Suppressor macrophage treated with lipopolysaccharide for 4 hours (primary cell): ENCODE data around the gene HOXC10.
A peak's percentile ranks its signal among the peaks of the same experiment; 100 is the strongest.

Source experiments
- DNase-seq: peaks from one replicate; pipeline ENCODE4 v3.0.0-alpha.2; 2020

HOXC10 gene

GRCh38 chr12:54004063-54004840 is 19.3 kb downstream of the HOXC10 start:
- DNase-seq = no peak

GRCh38 chr12:54004841-54005530 is 20.0 kb downstream of the HOXC10 start:
- no peak for DNase-seq

GRCh38 chr12:54005531-54005852 is 20.5 kb downstream of the HOXC10 start:
- DNase-seq = no peak

- peak; percentile 90 for DNase-seq
Observed at GRCh38 chr12:54005853-54006558, 21.1 kb downstream of the HOXC10 start.

- DNase-seq = no peak
Observed at GRCh38 chr12:54006559-54007220, 21.7 kb downstream of the HOXC10 start.

DNA sequence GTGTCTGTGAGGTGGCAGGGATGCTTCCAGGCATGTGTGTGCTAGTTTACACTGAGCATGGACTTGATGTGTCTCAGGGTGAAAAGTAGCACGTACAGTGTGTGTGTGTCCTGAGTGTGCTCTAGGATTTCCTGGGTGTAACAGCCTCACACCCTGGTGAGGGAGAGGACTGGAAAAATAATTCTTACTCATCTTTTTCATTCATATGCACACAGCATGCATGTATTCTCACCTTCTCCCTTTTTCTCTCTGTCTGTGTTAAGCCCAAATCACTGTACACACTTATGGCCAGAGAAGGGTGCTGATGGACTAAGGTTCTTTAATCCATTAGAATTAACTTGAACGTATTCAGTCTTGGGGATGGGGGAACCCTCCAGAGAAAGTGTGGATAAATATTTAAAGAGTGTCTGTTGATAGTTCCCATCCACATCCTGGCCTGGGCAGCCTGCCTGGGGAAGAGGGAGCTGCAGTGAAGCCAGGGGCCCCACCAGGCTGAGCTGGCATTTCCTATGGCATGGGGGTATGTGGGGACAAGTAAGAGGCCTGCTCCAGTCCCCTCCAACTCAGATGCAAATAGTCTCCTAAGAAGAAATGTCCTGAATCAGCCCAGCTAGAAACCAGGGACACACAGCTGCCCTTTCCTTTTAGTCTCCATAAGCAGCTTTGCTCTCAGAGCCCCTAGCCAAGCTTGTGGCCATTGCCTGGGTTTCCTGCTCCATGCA is 22.8 kb downstream of the HOXC10 start:
- no peak for DNase-seq

GRCh38 chr12:54008260-54008552 is 23.3 kb downstream of the HOXC10 start:
- DNase-seq = no peak

DNA sequence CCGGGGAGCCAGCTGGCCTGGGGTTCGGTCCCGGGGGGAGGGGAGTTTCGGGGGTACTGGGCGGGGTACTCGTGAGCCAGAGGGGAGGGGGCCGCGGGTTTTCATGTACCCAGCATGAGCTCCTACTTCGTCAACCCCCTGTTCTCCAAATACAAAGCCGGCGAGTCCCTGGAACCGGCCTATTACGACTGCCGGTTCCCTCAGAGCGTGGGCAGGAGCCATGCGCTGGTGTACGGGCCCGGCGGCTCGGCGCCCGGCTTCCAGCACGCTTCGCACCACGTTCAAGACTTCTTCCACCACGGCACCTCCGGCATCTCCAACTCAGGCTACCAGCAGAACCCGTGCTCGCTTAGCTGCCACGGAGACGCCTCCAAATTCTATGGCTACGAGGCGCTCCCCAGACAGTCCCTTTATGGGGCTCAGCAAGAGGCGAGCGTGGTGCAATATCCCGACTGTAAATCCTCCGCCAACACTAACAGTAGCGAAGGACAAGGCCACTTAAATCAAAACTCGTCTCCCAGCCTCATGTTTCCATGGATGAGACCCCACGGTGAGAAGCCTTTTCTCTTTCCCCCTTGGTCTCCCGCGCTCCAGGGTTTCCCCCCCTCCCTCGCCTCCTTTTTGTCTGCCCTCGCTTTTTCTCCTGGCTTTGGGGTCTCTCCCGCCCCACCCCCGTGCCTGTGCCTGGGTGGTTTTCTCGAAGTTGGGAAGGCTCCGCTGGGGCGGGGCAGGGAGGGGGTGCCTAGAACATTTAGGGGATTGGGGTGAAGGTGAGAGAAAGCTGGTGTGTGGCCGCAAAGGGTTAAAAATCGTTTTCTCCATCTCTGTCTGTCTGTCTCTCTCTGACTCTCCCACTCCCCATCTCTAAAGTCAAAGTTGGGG is 24.5 kb downstream of the HOXC10 start:
- peak; percentile 33 for DNase-seq

GRCh38 chr12:54010053-54010971 is 25.4 kb downstream of the HOXC10 start:
- DNase-seq = no peak

- DNase-seq = no peak
Observed at GRCh38 chr12:54010972-54011664, 26.2 kb downstream of the HOXC10 start.

DNA sequence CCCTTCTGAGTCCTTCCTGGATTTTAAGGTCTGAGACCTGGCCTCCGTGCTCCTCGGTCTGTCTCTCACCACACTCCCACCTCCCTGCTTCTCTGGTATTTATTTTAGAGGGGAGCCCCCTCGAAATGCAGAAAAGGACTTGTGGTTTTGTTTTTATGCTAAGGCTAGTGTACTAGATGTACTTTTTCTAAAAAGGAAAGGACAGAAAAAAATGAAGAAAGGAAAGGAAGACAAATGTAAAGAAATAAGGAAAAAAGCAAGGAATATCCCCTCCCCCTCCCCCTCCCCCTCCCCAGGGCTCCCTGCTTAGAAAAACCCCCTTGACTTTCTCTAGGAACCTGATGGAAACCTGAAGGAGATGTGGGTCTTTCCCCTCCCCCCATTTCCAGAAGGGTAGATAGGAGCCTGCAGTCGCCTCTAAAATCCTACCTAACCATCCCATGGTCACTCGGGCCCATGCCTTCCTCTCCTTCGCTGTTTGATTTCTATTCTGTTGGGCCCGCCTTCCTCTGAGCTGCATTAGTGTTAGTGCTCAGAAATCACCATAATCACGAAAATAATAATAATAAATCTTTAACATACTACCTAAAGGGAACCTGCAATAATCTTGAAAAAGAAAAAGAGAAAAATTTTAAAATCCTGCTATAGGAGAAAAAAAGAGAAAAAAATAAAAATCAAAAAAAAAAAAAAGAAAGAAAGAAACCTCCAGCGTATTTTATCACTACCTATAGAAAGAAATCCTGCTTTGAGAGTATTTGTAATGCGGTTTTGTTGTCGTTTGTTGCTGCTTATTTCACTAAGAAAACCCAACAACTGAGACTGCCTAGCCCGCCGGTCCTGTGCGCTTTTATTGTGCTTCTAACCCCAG is 27.0 kb downstream of the HOXC10 start:
- DNase-seq = no peak

DNA sequence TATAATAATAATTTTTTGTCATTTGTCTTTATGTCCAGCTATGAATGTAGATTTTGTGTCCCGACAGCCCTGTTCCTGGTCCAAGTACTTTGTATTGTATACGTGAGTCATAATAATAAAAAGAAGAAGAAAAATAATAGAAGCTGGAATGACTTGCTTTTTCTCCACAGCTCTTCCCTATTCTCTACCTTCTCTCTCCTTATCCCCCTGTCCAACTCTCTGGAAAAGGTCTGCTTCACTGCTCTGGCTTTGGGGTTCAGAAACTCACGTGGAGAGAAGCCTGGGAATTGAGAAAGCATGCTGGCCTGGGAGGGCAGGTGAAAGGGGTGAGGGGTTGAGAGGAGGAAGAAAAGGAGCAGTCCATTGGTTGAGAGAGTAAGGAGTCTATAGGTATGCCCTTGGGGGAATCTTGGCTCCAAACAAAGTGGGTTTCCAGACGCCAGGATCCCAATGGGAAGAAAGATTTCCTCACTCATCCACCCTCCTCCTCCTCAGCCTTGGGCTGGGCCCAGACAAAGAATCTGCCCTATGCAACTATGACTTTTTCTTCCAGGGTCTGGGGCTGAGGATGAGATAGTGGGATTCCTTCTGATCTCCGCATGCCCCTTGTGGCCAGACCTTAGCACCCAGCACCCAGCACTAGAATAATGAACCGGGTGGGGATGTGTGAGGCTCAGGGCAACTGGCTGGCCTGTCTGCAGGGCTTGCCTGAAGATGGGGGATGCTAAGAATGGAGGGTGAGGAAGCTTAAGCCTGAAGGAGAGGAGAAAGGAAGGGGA is 27.9 kb downstream of the HOXC10 start:
- no peak for DNase-seq

GRCh38 chr12:54014377-54015017 is 29.6 kb downstream of the HOXC10 start:
- DNase-seq = no peak

DNA sequence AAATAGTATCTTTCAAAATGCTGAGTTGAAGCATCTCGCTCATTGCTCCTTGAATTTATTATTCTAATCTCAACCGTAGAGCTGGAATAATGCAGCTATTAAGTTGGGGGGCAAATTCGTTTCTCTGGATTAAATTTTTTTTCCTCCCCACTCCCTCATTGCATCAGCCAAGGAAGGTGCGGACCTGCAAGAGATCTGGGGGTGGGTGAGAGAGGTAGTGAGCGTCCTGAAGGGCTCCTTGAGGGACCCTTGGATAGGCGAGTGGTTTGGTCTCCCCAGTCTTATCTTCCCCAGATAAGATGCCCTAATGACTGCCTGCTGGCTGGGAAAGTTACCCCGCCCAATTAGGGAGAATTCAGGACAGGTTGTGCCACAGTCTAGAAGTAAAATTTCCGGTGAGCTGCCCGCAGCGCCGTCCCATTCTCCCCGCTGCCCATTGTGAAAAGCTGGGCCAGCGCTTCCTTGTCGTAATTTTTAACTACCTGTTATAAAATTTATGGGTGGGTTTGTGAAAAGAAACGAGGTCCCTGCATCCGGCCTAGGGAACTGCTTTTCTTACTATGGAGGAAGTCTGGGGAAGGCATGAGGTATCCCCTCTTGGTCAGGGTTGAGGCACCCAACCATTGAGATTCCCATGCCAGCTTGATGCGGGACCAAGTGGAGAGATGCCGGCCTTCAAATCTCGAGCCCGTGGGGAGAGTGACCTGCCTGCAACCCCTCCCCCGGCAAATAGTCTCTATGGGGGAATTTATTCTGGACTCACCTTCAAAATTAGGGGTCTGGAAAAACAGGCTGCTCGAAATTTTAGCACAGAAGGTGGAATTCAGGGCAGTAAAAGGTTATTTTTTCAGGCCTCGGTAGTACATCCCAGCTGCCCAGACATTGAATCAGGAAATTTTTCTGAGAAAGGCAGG is 30.3 kb downstream of the HOXC10 start:
- DNase-seq = no peak

DNA sequence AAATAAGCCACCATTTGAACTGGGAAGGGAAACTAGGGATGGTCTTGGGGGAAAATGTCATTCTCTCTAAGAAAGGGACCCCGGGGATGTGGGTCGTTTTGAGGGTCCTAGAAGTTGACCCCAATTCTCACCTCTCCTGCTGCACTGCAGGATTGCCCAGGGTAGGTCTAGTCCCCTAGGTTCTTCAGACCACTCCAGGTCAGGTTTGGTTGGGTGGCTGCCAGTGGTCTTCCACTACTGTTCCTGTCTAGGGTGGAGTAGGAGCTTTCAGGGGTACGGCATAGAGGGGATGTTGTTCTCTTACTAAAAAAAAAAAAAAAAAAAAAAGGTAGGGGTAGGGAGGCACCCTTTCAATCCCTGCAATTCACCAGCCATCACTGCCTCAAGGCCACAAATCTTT is 31.1 kb downstream of the HOXC10 start:
- no peak for DNase-seq

DNA sequence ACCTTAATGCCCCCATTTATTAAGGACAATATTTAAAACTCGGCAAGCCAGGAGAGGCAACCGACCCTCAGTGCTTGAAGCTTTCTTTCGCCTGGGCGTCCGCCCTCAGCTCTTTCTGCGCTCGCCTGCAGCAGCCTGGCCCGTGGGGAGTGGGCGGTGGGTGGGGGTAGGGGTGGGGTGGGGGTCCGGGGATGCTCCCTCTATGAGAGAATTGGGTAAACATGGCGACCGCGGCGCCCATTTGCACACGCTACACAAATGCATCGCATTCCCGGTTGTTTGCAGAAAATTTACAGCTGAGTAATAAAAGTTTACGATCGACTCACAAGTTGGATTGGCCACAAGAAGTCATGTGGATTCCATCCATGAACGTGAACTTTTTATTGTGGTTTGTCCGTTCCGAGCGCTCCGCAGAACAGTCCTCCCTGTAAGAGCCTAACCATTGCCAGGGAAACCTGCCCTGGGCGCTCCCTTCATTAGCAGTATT is 31.6 kb downstream of the HOXC10 start:
- DNase-seq = no peak
